ENCODE results near the gene PCDHGA8.

- no peak for TF ChIP-seq POLR2AphosphoS5 (IDR thresholded peaks at IDR 0.05)
- TF ChIP-seq CTCF (IDR thresholded peaks at IDR 0.05) = no peak
- TF ChIP-seq POLR2A (IDR thresholded peaks at IDR 0.05) = no peak
Observed at GRCh38 chr5:141342773-141343172, 49.7 kb upstream of the PCDHGA8 start.

Measured in upper lobe of left lung (tissue), 4 donors.